ENCODE results near the gene COLQ.
"Not testable (repeated sequence)": the region's sequence is repeated elsewhere in the genome, so short reads cannot be mapped to it uniquely, and the experiment has no call there.

COLQ gene

DNA sequence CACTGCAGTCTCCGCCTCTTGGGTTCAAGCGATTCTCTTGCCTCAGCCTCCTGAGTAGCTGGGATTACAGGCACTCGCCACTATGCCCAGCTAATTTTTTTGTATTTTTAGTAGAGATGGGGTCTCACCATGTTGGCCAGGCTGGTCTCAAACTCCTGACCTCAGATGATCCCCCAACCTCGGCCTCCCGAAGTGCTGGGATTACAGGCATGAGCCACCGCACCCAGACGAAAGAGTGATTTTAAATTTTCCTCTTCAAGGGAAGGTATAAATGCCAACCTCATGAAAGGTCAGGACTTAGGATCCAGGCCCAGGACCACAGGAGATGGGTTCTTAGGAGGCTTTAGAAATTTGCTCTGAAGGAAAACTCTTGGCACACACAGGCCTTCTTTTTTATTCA, 110.5 kb downstream of the COLQ start:
- DNase-seq = not testable (repeated sequence)

DNA sequence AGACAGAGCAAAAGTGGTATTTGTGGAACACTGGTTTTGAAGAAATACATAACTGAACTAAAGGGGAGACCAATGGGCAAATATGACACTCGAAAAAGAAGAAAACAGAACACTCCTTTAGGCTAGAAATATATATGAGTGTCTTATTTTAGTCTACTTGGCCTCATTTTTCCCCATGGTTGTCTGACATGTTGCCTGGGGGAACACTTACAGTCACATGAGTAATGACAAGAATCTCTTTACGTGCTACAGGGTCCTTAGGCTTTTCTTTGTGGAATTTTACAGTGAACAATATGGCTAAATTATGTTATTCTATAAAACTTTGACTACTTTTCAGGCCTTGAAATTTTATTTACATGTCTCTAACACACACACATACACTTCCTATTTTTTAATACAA, 111.7 kb downstream of the COLQ start:
- no peak for DNase-seq

DNA sequence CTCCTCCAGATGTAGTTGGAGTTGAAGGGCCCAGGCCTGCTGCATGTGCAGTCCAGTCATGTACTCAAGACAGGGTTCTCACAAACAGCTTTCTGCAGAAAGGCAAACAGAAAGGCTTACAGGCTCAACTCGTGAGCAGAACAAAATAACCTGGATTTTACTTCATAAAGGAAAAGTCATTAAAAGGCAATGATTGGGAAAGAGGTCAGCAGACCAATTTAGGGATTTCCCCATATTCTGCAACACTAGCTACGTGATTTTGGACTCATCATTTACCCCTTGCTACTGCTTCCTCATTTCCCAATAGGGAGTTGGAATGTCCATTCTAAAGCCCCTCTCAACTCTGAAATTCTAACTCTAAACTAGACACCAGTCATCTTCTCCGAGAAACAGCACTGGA, 112.3 kb downstream of the COLQ start:
- DNase-seq = no peak

DNA sequence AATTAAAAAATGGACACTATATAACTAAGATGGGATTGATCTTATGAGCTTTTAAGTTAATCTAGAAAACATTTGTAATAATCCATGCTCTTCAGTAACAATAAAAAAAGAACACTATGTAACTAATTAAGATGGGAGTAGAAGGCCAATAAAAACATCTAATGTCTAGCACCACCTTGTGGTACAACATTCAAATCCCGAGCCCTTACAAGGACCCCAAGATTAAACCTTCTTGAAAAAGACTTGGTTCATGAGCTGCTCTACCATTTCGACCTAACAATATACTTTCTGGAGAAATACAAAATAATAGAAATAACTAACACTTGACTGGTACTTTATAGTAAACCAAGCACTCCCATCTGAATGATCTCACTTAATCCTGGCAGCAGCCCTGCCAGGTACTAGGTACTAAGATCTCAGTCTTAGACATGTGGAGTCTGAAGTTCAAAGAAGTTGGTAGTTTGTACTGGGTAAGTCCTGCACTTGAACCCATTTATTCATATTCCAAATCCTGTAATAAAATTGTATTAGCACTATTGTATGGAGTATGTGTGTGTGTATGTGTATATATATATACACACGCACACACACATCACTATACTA, 116.0 kb downstream of the COLQ start:
- peak in 2 of 5 donors; percentile 12 to 63 for DNase-seq

DNA sequence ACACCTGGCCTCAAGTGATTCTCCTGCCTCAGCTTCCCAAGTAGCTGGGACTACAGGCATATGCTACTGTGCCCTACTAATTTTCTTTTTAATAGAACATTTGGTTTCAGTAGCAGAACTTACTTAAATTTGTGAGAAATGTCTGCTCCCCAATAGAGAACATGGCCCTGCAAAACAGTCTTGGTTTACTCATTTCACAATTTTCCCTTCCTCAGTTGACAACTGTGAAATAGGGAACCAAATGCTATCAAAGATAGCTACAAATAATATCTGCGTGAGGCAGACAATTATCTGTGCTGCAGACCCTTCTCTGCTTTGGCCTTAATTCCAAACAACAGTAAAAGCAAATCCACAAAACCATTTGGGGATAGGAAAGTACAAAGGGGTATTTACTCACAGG, 116.7 kb downstream of the COLQ start:
- no peak for DNase-seq

DNA sequence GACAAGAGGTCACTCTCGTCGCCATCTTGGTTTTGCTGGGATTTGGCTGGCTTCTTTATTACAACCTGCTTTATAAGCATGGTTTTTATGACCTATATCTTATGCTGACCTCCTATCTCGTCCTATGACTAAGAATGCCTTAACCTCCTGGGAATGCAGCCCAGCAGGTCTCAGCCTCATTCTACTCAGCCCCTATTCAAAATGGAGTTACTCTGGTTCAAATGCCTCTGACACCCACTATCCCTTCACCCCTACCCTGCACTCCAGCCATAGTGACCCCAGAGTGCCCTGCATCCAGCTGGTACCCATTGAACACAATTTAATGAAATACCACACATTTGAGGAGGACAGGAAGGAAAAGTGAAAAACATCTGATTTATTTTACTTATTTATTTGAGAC, 117.5 kb downstream of the COLQ start:
- no peak for DNase-seq

DNA sequence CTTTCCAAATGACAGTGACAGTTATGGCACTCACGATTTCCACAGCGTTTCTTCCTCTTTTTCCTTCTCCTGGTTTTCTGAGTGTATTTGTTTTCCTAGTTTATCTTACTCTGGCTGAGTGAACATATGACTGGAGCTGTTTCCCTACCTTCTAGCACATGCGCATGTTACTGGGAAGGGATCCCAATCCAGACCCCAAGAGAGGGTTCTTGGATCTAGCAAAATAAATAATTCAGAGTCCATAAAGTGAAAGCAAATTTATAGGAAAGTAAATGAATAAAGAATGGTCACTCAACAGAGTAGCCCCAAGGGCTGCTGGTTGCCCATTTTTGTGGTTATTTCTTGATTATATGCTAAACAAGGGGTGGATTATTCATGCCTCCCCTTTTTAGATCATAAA, 118.0 kb downstream of the COLQ start:
- DNase-seq = no peak

DNA sequence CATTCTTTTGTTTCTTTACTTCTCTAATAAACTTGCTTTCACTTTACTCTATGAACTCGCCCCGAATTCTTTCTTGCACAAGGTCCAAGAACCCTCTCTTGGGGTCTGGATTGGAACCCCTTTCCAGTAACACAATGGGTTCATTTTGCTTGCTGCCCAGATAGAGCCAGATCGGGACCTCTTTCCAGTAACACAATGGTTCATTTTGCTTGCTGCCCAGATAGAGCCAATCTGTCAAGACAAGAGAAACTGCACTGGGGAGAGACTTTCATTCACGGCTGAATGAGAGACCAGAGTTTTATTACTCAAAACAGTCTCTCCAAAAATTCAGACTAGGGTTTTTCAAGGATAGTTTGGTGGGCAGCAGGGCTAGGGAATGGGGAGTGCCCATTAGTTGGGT, 119.6 kb downstream of the COLQ start:
- DNase-seq = no peak
